Activated CD8-positive, alpha-beta memory T cell treated with anti-CD3 and anti-CD28 coated beads for 4 hours (primary cell): ENCODE results near the gene PFKP.

Source experiments
- DNase-seq, 2 donors: peaks; one replicate each; pipeline ENCODE4 v3.0.0-alpha.2; 2020; ENCODE audit warnings: low read depth in 2 of 2

Gene PFKP

DNA sequence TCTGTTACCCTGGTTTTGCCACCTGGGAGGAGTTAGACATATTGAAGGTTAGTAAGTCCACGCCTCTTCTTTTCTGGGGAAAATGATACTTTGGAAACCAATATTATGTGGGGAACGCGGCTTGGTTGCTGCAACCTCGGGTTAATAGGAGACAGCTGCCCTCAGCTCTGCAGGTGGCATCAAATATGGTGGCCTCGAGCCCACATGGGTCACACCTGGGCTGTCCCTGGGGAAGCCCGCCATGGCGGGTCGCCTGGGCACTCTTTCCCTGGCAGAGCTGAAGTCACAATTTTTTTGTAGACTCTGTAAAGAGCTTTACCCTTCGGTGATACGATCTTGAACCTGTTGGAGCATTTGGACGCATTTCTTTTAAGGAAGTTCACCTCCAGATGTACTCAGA, 2.5 kb downstream of the PFKP start:
- no peak for DNase-seq

GRCh38 chr10:3071405-3072198, 4.3 kb downstream of the PFKP start:
- DNase-seq: peak in 1 of 2 donors; percentile 42

DNA sequence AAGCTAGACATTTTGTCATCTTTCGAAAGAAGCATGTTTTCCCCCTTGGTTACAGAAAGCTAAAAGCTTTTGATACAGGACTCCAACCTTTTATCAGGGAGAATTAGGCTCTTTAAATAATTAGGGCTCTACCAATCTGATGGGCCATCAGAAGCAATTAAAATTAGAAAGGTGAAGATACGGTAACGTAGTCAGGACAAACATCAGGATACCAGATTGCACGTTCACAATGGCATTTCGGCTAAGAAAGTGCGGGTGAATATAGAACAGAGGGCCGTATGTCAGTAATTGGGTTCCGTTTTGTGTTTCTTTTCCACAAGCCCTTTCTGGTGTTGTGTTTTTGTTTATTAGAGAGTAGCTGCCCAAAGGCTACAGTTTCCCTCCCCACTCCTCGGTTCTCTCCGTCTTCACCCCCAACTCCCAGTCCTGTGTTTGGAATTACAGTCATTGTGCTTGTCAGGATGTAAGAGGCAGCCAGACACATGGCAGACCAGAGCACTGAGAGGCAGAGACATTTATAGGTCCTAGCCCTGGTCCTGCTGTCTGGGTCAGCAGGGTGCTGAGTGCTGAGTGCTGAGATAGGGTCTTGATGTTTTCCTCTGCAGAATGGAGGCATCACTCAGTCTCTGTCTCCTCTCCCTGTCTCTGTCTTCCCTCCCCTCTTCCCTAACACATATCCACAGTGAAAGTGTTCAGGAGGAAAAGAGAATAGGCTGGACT, 5.5 kb downstream of the PFKP start:
- DNase-seq: no peak

DNA sequence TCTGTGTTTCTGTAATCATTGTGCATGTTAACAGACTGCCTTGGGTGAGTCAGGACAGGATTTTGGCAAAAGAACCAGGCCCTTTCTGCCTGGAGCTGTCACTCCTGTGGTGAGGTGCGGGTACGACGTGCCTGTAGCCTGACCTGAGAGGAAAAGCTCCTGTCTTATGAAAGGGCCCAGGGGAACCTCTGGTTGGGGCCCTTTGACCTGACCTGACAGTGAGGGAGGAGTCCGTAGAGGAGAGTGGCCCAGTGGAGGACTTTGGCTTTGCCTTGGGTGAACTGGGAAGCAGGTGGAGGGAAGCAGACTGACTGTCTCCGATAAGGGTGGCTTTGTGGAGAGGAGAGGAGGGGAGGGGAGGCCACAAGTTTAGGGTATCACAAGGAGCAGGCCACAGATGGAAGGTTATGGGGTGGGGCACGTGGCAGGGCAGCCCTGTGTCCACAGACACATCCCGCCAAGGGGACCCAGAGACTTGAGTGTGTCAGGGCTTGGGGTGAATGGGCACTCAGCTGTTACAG, 6.9 kb downstream of the PFKP start:
- no peak for DNase-seq

GRCh38 chr10:3074985-3075600, 7.7 kb downstream of the PFKP start:
- no peak for DNase-seq

GRCh38 chr10:3076138-3076537, 8.8 kb downstream of the PFKP start:
- DNase-seq: no peak

DNA sequence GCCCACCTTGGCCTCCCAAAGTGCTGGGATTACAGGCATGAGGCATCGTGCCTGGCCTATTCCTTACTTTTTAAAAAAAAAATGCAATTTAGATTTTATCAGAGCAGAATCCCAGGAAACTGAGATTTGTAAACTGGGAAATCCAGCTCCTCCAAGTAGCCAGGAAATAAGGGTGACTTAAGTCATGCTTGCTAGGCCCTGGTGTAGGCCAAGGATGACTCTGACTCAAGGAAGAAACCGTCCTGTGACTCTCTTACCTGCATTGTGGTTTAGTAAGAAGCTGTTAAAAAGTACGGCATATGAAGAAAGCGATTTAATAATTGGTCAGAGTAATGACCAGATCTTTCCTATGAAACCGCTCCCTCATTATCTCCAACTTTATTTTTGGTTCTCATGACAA, 10.2 kb downstream of the PFKP start:
- no peak for DNase-seq

DNA sequence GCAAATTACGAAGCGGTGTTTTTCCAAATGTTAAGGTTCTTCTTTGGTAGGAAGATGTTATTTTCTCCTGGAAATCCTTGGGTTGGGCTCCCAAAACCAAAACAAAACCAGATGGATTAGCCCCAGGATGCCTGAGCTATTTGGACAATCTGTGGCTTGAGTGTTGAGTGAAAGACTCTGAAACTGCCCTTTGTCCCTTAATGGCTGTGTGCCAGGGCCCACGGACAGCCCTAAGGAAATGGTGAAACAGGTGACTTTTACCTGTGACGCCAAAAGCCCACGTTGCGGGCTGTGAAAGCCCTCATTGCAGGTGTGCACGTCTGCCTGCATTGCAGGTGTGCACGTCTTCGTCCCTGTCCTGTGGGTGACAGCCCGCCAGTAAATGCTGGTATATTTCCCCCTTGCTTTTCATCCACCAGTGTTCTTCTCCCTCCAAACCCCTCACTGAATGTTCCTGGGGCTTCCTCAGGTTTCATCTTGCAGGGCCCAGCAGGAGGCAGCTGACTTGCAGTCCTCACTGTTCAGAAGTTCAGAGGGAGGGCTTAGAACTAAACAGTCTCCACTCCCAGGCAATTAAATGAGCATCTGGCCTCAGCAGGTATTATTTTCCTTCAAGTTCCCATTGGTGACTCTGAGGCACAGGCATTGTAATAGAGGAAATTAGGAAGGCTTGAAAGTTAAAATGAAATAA, 10.7 kb downstream of the PFKP start:
- DNase-seq: no peak

- no peak for DNase-seq
These were observed 14.1 kb downstream of the PFKP start for GRCh38 chr10:3081383-3081981.

GRCh38 chr10:3082290-3082689, 14.9 kb downstream of the PFKP start:
- no peak for DNase-seq

DNA sequence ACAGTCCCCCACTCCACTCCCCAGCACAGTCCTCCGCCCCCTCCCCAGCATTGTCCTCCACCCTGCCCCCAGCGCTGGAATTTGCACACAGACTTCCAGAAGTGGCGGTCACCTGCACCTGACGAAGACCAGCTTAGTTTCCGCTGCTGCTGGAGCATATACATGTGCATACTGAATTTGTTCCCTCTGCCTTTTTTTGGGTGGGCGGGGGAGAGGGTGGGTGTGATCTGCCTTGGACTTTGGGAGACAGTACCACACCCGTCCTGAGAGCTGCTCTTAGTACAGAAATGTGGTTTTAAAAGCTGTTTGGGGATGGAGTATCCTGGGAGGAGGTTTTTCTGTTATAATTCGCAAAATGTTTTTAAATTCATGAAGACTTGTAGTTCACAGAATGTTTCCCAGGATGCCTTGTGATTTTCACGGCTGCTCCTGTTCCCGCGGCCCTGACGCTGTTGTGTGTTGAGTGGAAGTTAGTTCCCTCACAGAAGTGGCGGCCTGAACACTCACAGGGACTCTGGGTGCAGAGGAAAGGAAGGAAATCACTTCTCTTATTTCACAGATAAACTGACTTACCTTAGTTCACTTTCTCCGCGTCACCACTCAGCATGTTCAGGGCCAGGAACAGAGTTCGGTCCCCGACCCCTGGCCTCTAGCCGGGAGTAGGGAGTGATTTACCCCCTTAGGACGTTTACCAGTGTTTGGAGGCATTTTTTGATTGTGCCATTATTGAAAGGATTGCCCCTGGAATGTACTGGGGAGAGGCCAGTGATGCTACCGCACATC, 18.6 kb downstream of the PFKP start:
- DNase-seq: no peak

DNA sequence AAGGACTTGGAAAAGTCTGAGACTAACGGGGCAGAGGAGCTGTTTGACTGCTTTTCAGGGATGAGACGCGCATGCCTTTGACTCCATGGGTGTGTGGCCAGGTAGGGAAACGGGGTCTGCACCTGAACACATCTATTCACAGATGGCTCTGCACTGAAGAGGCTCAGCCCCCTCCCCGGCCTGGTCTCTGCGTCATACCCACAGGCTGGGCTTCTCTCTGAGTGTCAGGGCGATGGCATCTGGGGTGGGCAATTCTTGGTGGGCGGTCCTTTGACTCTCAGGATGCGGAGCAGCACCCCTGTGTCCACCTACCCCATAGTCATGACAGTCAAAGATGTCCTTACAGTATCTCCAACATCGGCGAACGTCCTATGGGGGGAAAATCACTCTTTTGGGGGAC, 23.0 kb downstream of the PFKP start:
- DNase-seq: no peak

DNA sequence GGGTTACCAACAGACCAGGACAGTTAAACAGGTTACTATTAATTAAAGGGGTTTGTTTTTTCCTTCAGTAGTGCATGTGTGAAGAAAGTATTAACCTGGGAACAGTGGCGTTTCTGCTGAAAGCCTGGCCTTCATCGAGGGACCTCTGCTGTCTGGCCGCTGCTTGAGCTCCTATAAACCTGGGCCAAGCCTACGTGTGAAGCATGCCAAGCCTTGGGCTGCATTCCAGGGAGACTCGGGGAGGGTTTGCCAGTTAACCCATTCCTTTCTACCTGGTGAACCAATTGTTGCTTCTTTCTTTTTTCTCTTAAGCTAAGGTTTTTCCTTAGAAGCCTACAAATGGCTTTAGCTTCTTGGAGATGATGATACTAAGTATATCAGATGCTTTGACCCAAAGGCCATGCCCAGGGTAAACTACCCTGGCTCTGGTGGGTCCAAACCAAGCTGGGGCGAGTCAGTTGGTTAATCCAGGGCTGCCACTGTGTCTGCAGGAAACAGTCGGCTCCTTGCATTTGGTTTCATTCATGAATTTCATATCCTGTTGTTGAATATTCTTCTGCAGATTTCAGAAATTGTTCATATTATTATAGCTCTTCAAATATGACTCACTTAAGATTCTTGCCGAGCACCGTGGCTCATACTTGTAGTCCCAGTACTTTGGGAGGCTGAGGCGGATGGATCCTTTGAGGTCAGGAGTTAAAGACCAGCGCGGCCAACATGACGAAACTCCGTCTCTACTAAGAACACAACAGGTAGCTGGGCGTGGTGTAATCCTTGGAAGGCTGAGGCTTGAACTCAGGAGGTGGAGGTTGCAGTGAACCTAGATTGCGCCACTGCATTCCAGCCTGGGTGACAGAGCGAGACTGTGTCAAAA, 23.8 kb downstream of the PFKP start:
- DNase-seq: no peak

GRCh38 chr10:3091921-3092320, 24.6 kb downstream of the PFKP start:
- no peak for DNase-seq

- no peak for DNase-seq
These were observed 26.6 kb downstream of the PFKP start for GRCh38 chr10:3093996-3094395.

DNA sequence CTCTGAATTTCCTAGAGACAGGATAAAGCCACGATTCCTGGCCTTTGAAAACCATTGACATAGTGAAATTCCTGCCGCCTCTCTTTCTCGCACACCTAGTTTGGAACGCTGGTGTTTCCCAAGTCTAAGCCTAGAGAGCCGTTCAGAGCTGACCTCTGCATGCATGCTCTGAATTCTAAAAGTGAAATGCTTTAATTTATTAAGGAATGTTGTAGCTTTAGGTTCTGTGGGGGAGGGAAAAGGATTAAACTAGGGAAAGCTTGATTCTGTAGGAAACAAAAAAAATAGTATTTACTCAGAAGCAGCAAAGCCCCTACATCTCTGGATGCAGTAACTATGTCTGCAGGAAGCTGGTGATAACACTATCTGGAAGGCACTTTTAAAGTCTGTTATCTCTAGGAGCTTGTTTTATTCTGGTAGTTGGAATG, 27.3 kb downstream of the PFKP start:
- no peak for DNase-seq

GRCh38 chr10:3095373-3096139, 28.2 kb downstream of the PFKP start:
- DNase-seq: peak; percentile 15 to 47

DNA sequence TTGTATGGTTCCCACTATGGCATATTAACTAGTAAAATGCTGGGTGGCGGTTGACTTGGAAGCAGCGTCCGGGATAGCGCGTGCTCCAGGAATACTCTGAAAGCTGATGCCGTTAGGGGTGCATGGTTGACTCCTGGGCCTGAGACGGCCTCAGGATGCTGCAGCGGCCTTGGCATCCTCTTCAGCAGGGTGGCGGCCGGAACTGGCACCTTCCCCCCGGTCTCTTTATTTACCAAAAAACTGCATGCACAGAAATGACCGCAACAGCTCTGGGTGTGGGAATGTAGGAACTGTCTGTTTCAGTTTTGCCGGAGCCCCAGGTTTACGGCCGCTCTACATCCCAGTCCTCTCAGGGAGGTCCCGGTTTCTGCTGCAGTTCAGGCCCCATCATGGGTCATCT, 28.8 kb downstream of the PFKP start:
- no peak for DNase-seq

DNA sequence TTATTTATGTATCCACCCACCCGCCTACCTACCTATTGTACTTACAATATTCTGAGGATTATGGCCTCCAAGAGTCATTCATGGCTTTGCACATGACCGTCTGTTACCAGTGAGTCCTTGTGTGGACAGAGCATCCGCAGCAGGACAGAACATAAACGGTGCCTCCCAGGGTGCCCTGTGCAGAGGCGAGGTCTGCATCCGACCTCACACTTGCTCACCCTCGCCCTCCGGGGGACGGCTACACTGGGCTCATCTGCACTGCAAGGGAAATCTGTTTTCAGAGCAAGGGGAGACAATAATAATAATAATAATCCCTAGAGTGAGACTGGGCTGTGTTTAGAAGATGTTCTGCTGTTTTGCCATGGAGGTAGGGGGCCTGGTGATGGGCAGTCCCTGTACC, 29.8 kb downstream of the PFKP start:
- DNase-seq: no peak
